C4-2B (cell line): ENCODE data around the gene CD40.

Source experiments
- H3K27ac ChIP-seq: fragments of 450-650 bp; 2 replicates; pipeline ENCODE4 v1.5.1; 2017
- ZFX ChIP-seq: fragments of 450-650 bp; IDR thresholded peaks from 2 replicates; pipeline ENCODE4 v1.6.1; 2017
- TF ChIP-seq, protein P1 (sequence below): fragments of 450-650 bp; conservative IDR thresholded peaks from 2 replicates; pipeline ENCODE4 v1.5.1; 2017; ENCODE audit warnings: mild to moderate bottlenecking

Gene CD40

GRCh38 chr20:46111028-46111835 is 6.9 kb upstream of the CD40 start:
- TF ChIP-seq, protein P1, sequence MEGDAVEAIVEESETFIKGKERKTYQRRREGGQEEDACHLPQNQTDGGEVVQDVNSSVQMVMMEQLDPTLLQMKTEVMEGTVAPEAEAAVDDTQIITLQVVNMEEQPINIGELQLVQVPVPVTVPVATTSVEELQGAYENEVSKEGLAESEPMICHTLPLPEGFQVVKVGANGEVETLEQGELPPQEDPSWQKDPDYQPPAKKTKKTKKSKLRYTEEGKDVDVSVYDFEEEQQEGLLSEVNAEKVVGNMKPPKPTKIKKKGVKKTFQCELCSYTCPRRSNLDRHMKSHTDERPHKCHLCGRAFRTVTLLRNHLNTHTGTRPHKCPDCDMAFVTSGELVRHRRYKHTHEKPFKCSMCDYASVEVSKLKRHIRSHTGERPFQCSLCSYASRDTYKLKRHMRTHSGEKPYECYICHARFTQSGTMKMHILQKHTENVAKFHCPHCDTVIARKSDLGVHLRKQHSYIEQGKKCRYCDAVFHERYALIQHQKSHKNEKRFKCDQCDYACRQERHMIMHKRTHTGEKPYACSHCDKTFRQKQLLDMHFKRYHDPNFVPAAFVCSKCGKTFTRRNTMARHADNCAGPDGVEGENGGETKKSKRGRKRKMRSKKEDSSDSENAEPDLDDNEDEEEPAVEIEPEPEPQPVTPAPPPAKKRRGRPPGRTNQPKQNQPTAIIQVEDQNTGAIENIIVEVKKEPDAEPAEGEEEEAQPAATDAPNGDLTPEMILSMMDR, result no peak
- TF ChIP-seq ZFX, result no peak
- H3K27ac ChIP-seq, result no peak overlapping the region

DNA sequence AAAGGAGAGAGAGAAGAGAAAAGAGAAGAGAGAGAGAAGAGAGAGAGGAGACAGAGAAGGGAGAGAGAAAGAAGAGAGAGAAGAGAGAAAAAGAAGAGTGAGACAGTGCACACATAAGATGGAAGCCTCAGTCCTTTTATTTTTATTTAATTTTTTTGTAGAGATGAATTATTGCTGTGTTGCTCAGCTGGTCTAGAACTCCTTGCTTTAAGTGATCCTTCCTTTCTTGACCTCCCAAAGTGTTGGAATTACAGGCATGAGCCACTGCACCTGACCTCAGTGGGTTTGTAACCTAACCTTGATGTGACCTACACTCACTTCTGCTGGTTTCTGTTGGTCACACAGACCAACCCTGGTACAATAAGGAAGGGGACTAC is 6.3 kb upstream of the CD40 start:
- TF ChIP-seq ZFX, result no peak
- TF ChIP-seq, protein P1, result no peak
- H3K27ac ChIP-seq, result no peak overlapping the region

DNA sequence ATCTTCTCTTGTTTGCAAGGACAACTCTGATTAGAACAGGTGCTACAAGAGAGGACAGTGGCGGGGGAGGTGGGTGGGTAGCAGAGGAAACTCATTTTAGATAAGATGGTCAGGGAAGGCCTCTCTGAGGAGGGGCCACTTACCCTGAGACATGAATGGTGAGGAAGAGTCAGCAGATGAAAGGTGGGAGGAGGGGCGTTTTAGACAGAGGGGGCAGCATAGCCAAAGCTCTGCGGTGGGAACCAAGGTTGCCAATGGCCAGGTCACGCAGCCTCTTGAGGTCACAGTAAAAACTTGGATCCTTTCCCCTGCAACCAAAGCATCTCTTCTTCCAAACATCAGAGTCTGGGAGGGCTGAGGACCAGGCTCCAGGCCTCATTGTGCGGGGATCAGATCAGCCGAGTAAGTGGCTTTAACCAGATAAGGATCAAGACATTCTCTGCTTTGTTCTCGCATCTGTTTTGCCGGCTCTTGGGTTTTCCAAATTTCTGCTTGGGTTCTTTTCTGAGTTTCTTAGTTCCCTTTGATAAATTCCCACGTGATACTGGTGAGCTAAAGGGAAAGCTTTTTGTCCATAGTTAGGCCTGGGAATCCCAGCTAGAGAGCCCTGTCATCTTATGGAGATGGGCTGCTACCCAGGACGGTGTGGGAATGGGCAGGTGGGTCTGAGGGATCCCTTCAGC is 5.5 kb upstream of the CD40 start:
- TF ChIP-seq ZFX, result no peak
- TF ChIP-seq, protein P1, result no peak
- H3K27ac ChIP-seq, result no peak overlapping the region

- no peak overlapping the region for H3K27ac ChIP-seq
- TF ChIP-seq ZFX, result no peak
- TF ChIP-seq, protein P1, result no peak
Observed at GRCh38 chr20:46113113-46113470, 5.0 kb upstream of the CD40 start.

DNA sequence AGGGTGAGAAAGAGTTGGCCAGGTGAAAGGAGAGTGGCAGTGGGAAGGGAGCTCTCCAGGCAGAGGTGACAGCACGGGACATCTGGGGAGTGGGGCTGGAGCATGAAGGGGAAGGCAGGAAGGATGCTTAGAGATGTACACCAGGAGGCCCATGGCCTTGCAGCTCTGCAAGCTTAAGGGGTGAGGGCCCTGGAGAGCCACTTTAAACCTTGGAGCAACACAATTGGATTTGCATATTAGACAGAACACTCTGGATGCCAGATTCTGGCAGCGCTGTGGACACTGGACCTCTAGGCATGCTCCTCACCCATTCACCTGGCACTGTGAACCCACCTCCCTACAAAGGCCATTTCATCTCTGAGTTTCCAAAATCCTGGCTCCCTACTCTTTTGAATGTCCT is 3.7 kb upstream of the CD40 start:
- no peak overlapping the region for H3K27ac ChIP-seq
- TF ChIP-seq, protein P1, result no peak
- no peak for TF ChIP-seq ZFX

DNA sequence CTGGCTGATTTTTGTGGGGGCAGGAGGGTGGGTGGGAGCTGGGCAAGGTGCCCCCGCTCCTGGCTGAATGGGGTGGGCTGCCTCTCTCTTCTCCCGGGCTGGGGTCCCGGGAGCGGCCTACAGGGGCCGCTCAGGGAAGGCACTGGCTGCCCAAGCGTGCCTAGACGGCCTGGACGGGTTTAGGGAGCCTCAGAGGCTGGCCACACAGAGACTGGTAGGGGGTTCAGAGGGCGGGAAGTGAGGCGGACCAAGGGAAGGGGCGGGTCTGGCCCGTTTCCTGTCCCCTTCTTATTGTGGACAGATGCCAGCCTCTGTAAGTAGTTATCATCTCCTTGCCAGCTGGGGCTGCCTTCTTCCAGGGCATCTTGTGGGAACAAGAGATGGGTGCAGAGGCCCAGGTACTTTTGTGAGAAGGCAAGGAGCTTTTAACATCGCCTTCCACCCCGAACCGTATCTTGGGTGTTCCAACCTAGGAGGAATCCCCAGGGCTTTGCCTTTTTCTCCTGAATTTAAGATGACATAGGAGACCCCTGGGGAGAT is 437 bp downstream of the CD40 start:
- TF ChIP-seq, protein P1, result no peak
- no peak for TF ChIP-seq ZFX
- no peak overlapping the region for H3K27ac ChIP-seq

DNA sequence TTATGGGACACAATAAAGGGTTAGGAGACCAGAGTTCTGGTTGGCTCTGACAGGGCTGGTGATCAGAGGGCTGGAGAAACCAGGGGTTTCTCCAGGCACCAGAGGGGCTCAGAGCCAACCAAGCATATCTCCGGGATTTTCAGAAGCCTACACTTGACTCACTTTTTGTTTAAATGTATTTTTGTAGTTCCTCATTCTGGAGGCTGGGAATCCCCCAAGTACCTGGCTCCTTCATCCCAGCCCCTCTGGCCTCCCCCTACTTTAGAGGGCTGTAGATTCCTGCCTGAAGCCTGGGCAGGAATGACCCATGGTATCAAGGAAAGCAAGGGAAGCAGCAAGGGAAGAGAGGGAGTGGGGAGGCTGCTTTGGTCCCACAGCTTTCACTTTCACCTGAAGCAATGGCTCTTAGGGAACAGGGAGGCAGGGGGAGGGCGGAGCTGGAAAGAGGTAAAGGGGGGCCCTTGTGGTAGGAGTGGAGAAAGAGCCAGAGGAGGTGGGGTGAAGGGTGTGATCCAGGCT is 973 bp downstream of the CD40 start:
- TF ChIP-seq, protein P1, result no peak
- TF ChIP-seq ZFX, result no peak
- no peak overlapping the region for H3K27ac ChIP-seq
